Adrenal gland (tissue), 5 donors: Measurements from ENCODE around the gene SLC2A13.

Source experiments
- POLR2A ChIP-seq, 2 donors: fragments of 450-650 bp; IDR thresholded peaks; one replicate each; pipeline ENCODE4 v1.6.1; 2017; ENCODE audit warnings: antibody characterized with exemption in 2 of 2, mild to moderate bottlenecking in 2 of 2, moderate library complexity in 1 of 2
- TF ChIP-seq, protein P1 (sequence below), 6 experiments: fragments of 450-650 bp in 4 of 6; fragments of 200-600 bp in 2 of 6; sonication (generic) in 1 of 6; IDR thresholded peaks; 1 replicate in 5 of 6; 2 replicates in 1 of 6; pipeline versions ENCODE4 v1.5.1 to v1.8.0; 2016 to 2021; ENCODE audit warnings: antibody characterized with exemption in 6 of 6, mild to moderate bottlenecking in 2 of 6, moderate library complexity in 1 of 6
- donor health status: DM: no; HTN: no; CAD: no.

GRCh38 chr12:40055228-40055579 is 50.7 kb downstream of the SLC2A13 start:
- TF ChIP-seq POLR2A (IDR thresholded peaks at IDR 0.05), result no peak
- TF ChIP-seq, protein P1, sequence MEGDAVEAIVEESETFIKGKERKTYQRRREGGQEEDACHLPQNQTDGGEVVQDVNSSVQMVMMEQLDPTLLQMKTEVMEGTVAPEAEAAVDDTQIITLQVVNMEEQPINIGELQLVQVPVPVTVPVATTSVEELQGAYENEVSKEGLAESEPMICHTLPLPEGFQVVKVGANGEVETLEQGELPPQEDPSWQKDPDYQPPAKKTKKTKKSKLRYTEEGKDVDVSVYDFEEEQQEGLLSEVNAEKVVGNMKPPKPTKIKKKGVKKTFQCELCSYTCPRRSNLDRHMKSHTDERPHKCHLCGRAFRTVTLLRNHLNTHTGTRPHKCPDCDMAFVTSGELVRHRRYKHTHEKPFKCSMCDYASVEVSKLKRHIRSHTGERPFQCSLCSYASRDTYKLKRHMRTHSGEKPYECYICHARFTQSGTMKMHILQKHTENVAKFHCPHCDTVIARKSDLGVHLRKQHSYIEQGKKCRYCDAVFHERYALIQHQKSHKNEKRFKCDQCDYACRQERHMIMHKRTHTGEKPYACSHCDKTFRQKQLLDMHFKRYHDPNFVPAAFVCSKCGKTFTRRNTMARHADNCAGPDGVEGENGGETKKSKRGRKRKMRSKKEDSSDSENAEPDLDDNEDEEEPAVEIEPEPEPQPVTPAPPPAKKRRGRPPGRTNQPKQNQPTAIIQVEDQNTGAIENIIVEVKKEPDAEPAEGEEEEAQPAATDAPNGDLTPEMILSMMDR (IDR thresholded peaks at IDR 0.05), result no peak
